Prostate gland (tissue), 2 donors: ENCODE data around the gene HSPB1. TPM values are rescaled to one million over a fixed set of nuclear protein-coding genes. Genes with fewer than 3 reads are reported as not detected.

ENCODE experiments used
- DNase-seq: peaks from one replicate; pipeline ENCODE4 v3.0.0-alpha.2; 2019; ENCODE audit warnings: low spot score
- H3K27ac ChIP-seq, 2 donors: fragments of 200-600 bp; sonication (generic); 2 replicates each; pipeline ENCODE4 v1.5.1; 2017 to 2019
- H3K27me3 ChIP-seq: fragments of 200-600 bp; sonication (generic); replicated peaks from 2 replicates; pipeline ENCODE4 v1.5.1; 2019; ENCODE audit not compliant: insufficient read depth
- H3K36me3 ChIP-seq, 2 donors: fragments of 200-600 bp; sonication (generic); 1 replicate in 1 of 2; 2 replicates in 1 of 2; pipeline versions ENCODE4 v1.5.1 to v1.8.1; 2017 to 2019
- H3K4me1 ChIP-seq: fragments of 200-600 bp; sonication (generic); replicated peaks from 2 replicates; pipeline ENCODE4 v1.5.1; 2019
- H3K4me3 ChIP-seq, 2 donors: fragments of 200-600 bp; sonication (generic); 2 replicates each; pipeline ENCODE4 v1.5.1; 2017 to 2019
- H3K9me3 ChIP-seq: fragments of 200-600 bp; sonication (generic); 2 replicates; pipeline ENCODE4 v1.5.1; 2017
- CTCF ChIP-seq, 4 experiments: fragments of 200-600 bp in 2 of 4; fragments of 450-650 bp in 2 of 4; sonication (generic) in 2 of 4; IDR thresholded peaks; 1 replicate in 3 of 4; 2 replicates in 1 of 4; pipeline ENCODE4 v1.5.1; 2016 to 2019; ENCODE audit warnings: antibody characterized with exemption in 4 of 4, mild to moderate bottlenecking in 2 of 4, moderate library complexity in 2 of 4
- POLR2A ChIP-seq: fragments of 450-650 bp; IDR thresholded peaks from one replicate; pipeline ENCODE4 v1.6.1; 2016; ENCODE audit warnings: antibody characterized with exemption, mild to moderate bottlenecking
- POLR2AphosphoS5 ChIP-seq: sonication (generic); formaldehyde crosslinking; IDR thresholded peaks from one replicate; pipeline ENCODE4 v1.6.1; 2017; ENCODE audit warnings: antibody characterized with exemption
- WGBS: methylation state at CpG from one replicate; pipeline ENCODE4 v1.1.5; 2018; 5-methylcytosine and 5-hydroxymethylcytosine counted together
- intact Hi-C: fragments of 100-400 bp; cut with DNase I; formaldehyde crosslinking; loops from one replicate; pipeline ENCODE4 v1.14.2; 2022
- total RNA-seq, 2 donors: library from RNA; depleted of rRNA; stranded (reverse); fragments of >200 nt; gene quantifications; one replicate each; pipeline ENCODE4 v1.1.0, GENCODE V29; 2016

HSPB1 gene
- total RNA-seq, 2 donors from 2014 or later, result 781 to 833 TPM

GRCh38 chr7:76293407-76293901, 9.0 kb upstream of the HSPB1 start:
- H3K27ac ChIP-seq, result peak overlapping the region; percentile 98
- H3K27me3 ChIP-seq, result no peaks in the 10 kb centered on the region
- no peak overlapping the region for H3K4me3 ChIP-seq
- TF ChIP-seq POLR2AphosphoS5, result peak; percentile 59
- TF ChIP-seq CTCF (IDR thresholded peaks at IDR 0.05), result no peak
- no peaks in the 10 kb centered on the region for H3K9me3 ChIP-seq
- WGBS, result 31% methylated on average over 8 of the region's 8 CpGs
- intact Hi-C loops, result loop anchor here (5.0 kb wide), 1 partner anchor 64 kb away; the partner anchor contains the start of gene YWHAG
- H3K36me3 ChIP-seq, result no peaks in the 10 kb centered on the region
- peaks cover 29% of the 10 kb centered on the region for H3K4me1 ChIP-seq
- DNase-seq, result peak; percentile 59

GRCh38 chr7:76294344-76295024, 8.0 kb upstream of the HSPB1 start:
- Histone ChIP-seq H3K4me3 (no peak overlapping the region), H3K36me3 (no peaks in the 10 kb centered on the region), H3K4me1 (peaks cover 29% of the 10 kb centered on the region), H3K27ac (peak overlapping the region; percentile 98), H3K9me3 (no peaks in the 10 kb centered on the region), H3K27me3 (no peaks in the 10 kb centered on the region)
- peak; percentile 96 for DNase-seq
- TF ChIP-seq CTCF (IDR thresholded peaks at IDR 0.05), result peak in 2 of 4 experiments; percentile 23 to 35
- TF ChIP-seq POLR2A, result peak; percentile 87
- peak; percentile 99 for TF ChIP-seq POLR2AphosphoS5
- intact Hi-C loops, result loop anchor here (5.0 kb wide), 1 partner anchor 63 kb away; the partner anchor contains the start of gene YWHAG
- WGBS, result 10% methylated on average over 14 of the region's 20 CpGs

GRCh38 chr7:76296743-76297740, 5.4 kb upstream of the HSPB1 start:
- peak; percentile 48 for TF ChIP-seq POLR2A
- TF ChIP-seq POLR2AphosphoS5, result peak; percentile 99
- no peak for TF ChIP-seq CTCF (IDR thresholded peaks at IDR 0.05)
- Histone ChIP-seq H3K27ac (peak overlapping the region; percentile 98), H3K4me3 (no peak overlapping the region), H3K36me3 (no peaks in the 10 kb centered on the region), H3K9me3 (no peaks in the 10 kb centered on the region), H3K4me1 (peaks cover 31% of the 10 kb centered on the region), H3K27me3 (no peaks in the 10 kb centered on the region)
- peak; percentile 96 for DNase-seq
- intact Hi-C loops, result no loop called here
- 48% methylated on average over 22 of the region's 22 CpGs for WGBS

GRCh38 chr7:76300166-76300731, 2.2 kb upstream of the HSPB1 start:
- TF ChIP-seq POLR2A, result peak; percentile 35
- TF ChIP-seq POLR2AphosphoS5, result peak; percentile 96
- no peak for TF ChIP-seq CTCF (IDR thresholded peaks at IDR 0.05)
- Histone ChIP-seq H3K36me3 (no peaks in the 10 kb centered on the region), H3K27ac (peak overlapping the region; percentile 100), H3K9me3 (no peaks in the 10 kb centered on the region), H3K4me1 (peaks cover 20% of the 10 kb centered on the region), H3K27me3 (no peaks in the 10 kb centered on the region), H3K4me3 (no peak overlapping the region)
- 80% methylated on average over 7 of the region's 7 CpGs for WGBS
- intact Hi-C loops, result no loop called here
- DNase-seq, result peak; percentile 82
